Measurements from ENCODE around the gene LACC1. TPM values are rescaled to one million over a fixed set of nuclear protein-coding genes. Genes with fewer than 3 reads are reported as not detected.

Gene LACC1
- total RNA-seq, 1 donor from 2014 or later = 4.9 TPM

GRCh38 chr13:43911871-43912270 is 32.2 kb downstream of the LACC1 start:
- POLR2A ChIA-PET = no interaction called here
- no peaks in the 10 kb centered on the region for H3K4me1 Mint-ChIP-seq

DNA sequence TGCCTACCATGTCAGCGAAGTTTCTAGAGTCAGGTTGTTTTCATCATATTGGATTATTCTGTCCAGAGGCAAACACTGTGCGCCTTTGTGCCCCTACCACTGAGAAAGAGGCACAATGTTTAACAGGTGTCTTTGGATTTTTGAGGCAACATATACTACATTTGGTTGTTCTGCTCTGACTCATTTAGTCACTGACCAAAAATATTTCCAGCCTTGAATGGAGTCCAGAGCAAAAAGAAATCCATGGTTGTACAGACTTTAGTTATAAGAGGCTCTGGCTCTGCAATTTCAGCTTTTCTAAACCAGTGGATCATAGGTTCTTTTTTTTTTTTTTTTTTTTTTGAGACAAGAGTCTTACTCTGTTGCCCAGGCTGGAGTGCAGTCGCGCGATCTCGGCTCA is 35.7 kb downstream of the LACC1 start:
- no peaks in the 10 kb centered on the region for H3K4me1 Mint-ChIP-seq
- ChIA-PET POLR2A (no interaction called here), CTCF (no interaction called here)
- no peak for TF ChIP-seq CTCF (IDR thresholded peaks at IDR 0.05)
- intact Hi-C loops (cut with micrococcal nuclease) = no loop called here
- DNase-seq (no peak), ATAC-seq (ENCODE audit: low read depth) (no peak)
- H3K27me3 Mint-ChIP-seq = peaks cover 36% of the 10 kb centered on the region
- H3K36me3 Mint-ChIP-seq (ENCODE audit: low read depth) = no peaks in the 10 kb centered on the region
- H3K4me3 Mint-ChIP-seq = no peak overlapping the region
- H3K27ac Mint-ChIP-seq = no peak overlapping the region
- H3K9me3 Mint-ChIP-seq = no peaks in the 10 kb centered on the region

More at GRCh38 chr13:43911871-43912270, 32.2 kb downstream of the LACC1 start:
- CTCF ChIA-PET = interaction anchor here (1.1 to 4.9 kb wide), 3 partner anchors 524 to 557 kb away, joined by 5 to 103 read pairs (median 5); no protein-coding TSS in a partner anchor
- Mint-ChIP-seq H3K4me3 (no peak overlapping the region), H3K27ac (no peak overlapping the region), H3K36me3 (ENCODE audit: low read depth) (no peaks in the 10 kb centered on the region), H3K27me3 (peaks cover 31% of the 10 kb centered on the region), H3K9me3 (no peaks in the 10 kb centered on the region)
- DNase-seq = no peak
- intact Hi-C loops (cut with micrococcal nuclease) = no loop called here
- ATAC-seq (ENCODE audit: low read depth) = no peak
- TF ChIP-seq CTCF (IDR thresholded peaks at IDR 0.05) = no peak

- no peak for TF ChIP-seq CTCF (IDR thresholded peaks at IDR 0.05)
- Mint-ChIP-seq H3K27me3 (peaks cover 47% of the 10 kb centered on the region), H3K36me3 (ENCODE audit: low read depth) (no peaks in the 10 kb centered on the region), H3K4me3 (no peak overlapping the region), H3K27ac (no peak overlapping the region), H3K4me1 (no peaks in the 10 kb centered on the region), H3K9me3 (no peaks in the 10 kb centered on the region)
- POLR2A ChIA-PET = no interaction called here
- no peak for DNase-seq
- intact Hi-C loops (cut with micrococcal nuclease) = no loop called here
- no peak for ATAC-seq (ENCODE audit: low read depth)
- CTCF ChIA-PET = no interaction called here
These were observed 37.1 kb downstream of the LACC1 start for GRCh38 chr13:43916828-43917227.

GRCh38 chr13:43918636-43919035 is 38.9 kb downstream of the LACC1 start:
- no peaks in the 10 kb centered on the region for H3K4me1 Mint-ChIP-seq
- CTCF ChIA-PET = no interaction called here
- H3K36me3 Mint-ChIP-seq (ENCODE audit: low read depth) = no peaks in the 10 kb centered on the region
- ATAC-seq (ENCODE audit: low read depth) (no peak), DNase-seq (no peak)
- intact Hi-C loops (cut with micrococcal nuclease) = no loop called here
- H3K4me3 Mint-ChIP-seq = no peak overlapping the region
- no peak overlapping the region for H3K27ac Mint-ChIP-seq
- H3K27me3 Mint-ChIP-seq = peaks cover 43% of the 10 kb centered on the region
- no peaks in the 10 kb centered on the region for H3K9me3 Mint-ChIP-seq
- no peak for TF ChIP-seq CTCF (IDR thresholded peaks at IDR 0.05)
- POLR2A ChIA-PET = no interaction called here

GRCh38 chr13:43920965-43921674 is 41.4 kb downstream of the LACC1 start:
- TF ChIP-seq CTCF (IDR thresholded peaks at IDR 0.05) = no peak
- no peaks in the 10 kb centered on the region for H3K9me3 Mint-ChIP-seq
- no peaks in the 10 kb centered on the region for H3K36me3 Mint-ChIP-seq (ENCODE audit: low read depth)
- no peak for ATAC-seq (ENCODE audit: low read depth)
- DNase-seq = no peak
- intact Hi-C loops (cut with micrococcal nuclease) = no loop called here
- no peak overlapping the region for H3K27ac Mint-ChIP-seq
- peaks cover 9% of the 10 kb centered on the region for H3K4me1 Mint-ChIP-seq
- ChIA-PET POLR2A (no interaction called here), CTCF (interaction anchor here (1.3 kb wide), 1 partner anchor 130 kb away, joined by 3 read pairs; no protein-coding TSS in a partner anchor)
- H3K27me3 Mint-ChIP-seq = peaks cover 42% of the 10 kb centered on the region
- no peak overlapping the region for H3K4me3 Mint-ChIP-seq

All from activated B cell treated with CpG ODN at 0.5 μM for 24 hours (primary cell).